Suprapubic skin (tissue), 3 donors: Measurements from ENCODE around the gene UBR3.

Source experiments
- CTCF ChIP-seq, 2 donors: fragments of 200-600 bp in 1 of 2; fragments of 450-650 bp in 1 of 2; sonication (generic) in 1 of 2; IDR thresholded peaks; one replicate each; pipeline ENCODE4 v1.5.1; 2016 to 2019; ENCODE audit warnings: antibody characterized with exemption in 2 of 2, mild to moderate bottlenecking in 1 of 2, moderate library complexity in 1 of 2
- POLR2A ChIP-seq, 2 donors: fragments of 450-650 bp; IDR thresholded peaks; one replicate each; pipeline ENCODE4 v1.6.1; 2017; ENCODE audit warnings: antibody characterized with exemption in 2 of 2, mild to moderate bottlenecking in 2 of 2, moderate library complexity in 2 of 2

GRCh38 chr2:169838743-169839489 lies 11.7 kb downstream of the UBR3 start:
- no peak for TF ChIP-seq CTCF (IDR thresholded peaks at IDR 0.05)
- no peak for TF ChIP-seq POLR2A (IDR thresholded peaks at IDR 0.05)
